Stimulated activated CD8-positive, alpha-beta memory T cell treated with anti-CD3 and anti-CD28 coated beads, Interleukin-12 subunit alpha, Interleukin-12 subunit beta, amount 100 ng/mL, for 1 hour (primary cell): ENCODE results near the gene DUSP11.
"Not testable (repeated sequence)": the region's sequence is repeated elsewhere in the genome, so short reads cannot be mapped to it uniquely, and the experiment has no call there.

ENCODE experiments used
- DNase-seq: peaks from one replicate; pipeline ENCODE4 v3.0.0-alpha.2; 2020; ENCODE audit warnings: low read depth

The DUSP11 gene

DNA sequence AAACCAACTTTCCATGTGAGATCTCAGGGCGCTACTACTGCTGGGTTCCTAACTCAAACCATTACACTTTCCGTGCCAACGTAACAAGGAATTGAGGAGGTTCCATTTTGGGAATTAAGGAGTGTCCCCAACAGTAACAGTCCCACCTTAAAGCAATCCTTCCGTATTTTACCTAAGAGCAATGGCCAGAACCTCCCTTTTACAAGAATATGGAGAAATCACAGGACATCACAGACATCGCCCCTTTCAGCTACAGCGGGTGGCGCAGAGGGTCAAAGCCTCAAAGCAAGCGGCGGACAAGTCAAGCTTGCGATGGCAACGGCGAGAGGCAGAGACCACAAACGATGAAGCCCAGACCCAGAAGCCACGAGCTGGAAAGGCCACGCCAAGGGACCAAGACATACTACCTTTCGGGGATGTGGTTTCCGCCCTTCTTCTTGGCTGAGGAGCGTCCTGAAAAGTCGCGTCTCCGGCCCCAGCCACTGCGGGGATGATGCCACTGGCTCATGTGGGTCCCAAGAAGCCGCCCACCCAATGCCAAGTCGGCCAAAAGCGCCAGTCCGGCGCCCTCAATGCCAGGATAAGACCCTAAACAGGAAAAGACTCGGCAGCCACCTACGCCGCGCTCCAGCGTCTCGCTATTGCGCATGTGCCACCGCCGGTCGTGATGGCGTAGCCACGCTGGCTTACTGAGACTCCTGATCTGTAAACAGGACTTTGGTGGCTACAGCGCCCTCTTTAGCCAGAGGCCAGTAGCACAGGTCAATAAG lies at the start of gene DUSP11:
DUSP11 (minus strand) TSS at position 637 of the 770 bp plus-strand sequence; CDS start at position 508, 129 bp downstream.
- DNase-seq = peak; percentile 95

GRCh38 chr2:73828818-73829570 lies 49.1 kb upstream of the DUSP11 start, which contains the start of gene STAMBP:
Gene STAMBP, plus strand, starts transcription at chr2:73828961. Its CDS starts 1,896 bp downstream, at chr2:73830857.
- DNase-seq = peak; percentile 86

GRCh38 chr2:73828389-73828817 lies 48.5 kb upstream of the DUSP11 start:
- no peak for DNase-seq

GRCh38 chr2:73827660-73828388 lies 47.9 kb upstream of the DUSP11 start:
- no peak for DNase-seq

DNA sequence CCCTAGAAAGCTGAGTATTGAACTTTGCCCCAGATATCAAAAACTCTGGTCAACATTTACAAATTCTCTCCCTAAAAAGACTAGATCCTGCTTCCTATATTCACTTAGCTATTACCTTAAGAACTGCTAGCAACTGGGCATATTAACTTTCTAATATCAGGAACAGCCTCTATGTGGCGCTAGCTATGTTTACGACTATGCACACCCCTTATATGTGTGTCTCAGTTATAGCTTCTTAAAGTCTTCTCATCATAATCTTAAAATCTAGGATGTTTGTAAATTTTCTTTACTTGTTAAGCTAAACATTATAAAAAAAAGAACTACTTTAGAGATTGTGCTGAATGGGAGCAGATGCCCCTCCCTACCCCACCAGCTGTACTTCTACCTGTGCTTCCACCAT lies 47.1 kb upstream of the DUSP11 start:
- no peak for DNase-seq

GRCh38 chr2:73825408-73825807 lies 45.5 kb upstream of the DUSP11 start:
- no peak for DNase-seq

DNA sequence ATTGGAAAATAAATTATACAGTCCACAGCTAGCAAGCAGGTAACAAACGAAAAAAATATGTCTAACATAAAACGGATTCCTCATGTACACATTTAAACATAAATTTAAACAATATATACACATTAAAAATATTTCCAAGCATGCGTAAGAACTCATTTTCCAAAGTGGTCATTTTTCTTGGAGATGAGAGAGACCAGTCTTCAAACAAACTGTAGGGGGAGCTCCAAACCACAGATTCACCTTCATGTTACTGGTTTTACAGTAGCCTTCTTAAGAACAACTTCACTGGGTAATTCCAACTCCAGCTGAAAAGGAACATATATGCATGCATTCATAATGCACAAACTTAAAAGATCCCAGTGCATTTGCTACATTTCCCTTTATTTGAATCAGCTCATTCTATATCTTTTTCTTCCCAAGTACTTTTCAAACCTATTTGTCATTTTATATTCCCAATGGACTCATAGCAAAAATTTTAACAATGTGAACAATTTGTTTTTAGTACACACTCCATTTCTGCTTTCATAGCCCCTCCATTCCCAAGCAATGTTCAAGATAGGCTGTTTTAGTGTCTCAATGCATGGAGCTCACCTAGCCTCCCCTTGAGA lies 44.1 kb upstream of the DUSP11 start:
- peak; percentile 14 for DNase-seq

- DNase-seq = no peak
Measured at GRCh38 chr2:73823416-73823815, 43.5 kb upstream of the DUSP11 start.

DNA sequence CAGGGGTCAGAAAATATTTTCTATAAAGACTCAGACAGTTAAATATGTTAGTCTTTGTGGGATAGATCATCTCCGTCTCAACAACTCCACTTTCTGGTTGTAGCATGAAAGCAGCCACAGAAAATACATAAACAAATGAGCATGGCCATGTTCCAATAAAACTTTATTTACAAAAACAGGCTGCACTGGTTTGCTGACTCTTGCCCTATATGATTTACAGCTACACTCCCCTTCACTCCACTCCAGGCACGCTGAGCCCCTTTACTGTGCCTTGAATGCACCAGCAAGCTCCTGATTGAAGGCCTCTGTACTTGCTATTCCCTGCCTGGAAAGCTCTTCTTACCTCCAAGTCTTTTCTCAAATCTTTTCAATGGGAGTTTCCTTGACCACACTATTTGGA lies 43.1 kb upstream of the DUSP11 start:
- no peak for DNase-seq

GRCh38 chr2:73822276-73822675 lies 42.4 kb upstream of the DUSP11 start:
- DNase-seq = no peak

DNA sequence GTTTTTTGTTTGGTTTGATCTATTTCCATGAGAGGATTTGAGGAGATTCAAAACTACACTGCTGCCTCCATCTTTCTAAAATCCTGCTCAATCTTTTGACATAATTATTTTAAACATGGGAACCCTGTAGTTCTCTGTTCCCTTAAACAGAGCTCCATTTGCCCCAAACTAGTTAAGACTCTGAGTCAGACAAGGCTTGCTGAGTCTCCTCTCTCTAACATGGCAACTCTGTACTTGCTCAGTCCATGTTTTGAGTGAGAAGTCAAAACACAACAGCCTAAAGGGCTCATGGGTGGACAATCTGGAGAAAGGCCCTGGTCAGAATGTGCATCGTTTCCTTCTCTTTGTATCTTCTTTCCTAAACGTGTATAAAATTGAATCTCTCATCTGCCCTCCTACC lies 41.8 kb upstream of the DUSP11 start:
- DNase-seq = no peak

- no peak for DNase-seq
Measured at GRCh38 chr2:73821227-73821626, 41.3 kb upstream of the DUSP11 start.

DNA sequence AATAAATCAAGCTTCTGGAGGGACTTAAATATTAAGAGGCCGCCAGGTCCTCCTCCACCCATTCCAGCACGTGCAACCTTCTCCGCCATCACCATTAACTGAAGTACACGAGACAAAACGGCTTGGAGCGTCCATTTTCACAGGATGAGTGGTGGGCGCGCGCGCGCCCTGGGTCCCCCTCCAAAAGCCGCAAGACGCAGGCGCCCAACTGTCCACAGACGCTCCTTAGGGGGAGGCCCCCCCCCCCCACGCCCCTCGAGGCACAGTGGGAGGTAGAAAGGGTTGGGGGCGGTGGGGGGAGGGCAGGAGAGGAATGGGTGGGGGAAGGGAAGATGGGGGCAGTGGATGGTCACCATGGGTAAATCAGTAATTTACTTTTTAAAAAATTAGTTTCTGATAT lies 38.4 kb upstream of the DUSP11 start:
- DNase-seq = no peak

DNA sequence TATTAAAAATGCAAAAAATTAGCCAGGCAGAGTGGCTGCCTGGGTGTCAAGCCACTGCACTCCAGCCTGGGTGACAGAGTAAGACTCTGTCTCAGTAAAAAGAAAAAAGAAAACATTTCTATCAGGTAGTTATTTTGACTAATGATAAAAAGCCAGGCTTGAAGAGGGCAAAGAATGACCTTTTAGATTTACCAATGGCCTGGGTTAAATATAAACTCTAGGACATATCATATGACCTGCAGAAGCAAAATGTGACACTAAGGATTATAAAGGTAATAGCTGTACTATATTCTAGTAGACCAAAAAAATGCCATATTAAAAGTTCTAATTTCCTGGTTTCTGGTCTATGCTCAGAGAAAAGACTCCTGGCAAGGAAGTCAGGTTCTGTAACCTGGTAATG lies 32.7 kb upstream of the DUSP11 start:
- no peak for DNase-seq

DNA sequence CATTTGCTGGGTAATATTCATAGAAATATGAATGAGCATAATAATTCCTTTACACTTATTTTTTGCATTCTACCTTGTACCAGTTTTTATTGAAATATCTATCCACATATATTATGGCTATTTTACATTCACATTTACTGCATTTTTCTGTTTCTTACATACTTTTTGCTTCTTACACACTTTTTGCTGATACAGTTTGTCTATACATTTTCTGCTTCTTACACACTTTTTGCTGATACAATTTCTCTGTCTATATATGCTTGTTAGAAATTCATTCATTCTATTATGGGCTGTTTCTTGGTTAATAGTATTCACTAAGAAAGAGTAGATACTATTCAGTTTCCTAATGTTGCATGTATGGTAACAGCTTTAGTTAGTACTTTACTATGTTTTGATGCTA lies 32.0 kb upstream of the DUSP11 start:
- DNase-seq = no peak

DNA sequence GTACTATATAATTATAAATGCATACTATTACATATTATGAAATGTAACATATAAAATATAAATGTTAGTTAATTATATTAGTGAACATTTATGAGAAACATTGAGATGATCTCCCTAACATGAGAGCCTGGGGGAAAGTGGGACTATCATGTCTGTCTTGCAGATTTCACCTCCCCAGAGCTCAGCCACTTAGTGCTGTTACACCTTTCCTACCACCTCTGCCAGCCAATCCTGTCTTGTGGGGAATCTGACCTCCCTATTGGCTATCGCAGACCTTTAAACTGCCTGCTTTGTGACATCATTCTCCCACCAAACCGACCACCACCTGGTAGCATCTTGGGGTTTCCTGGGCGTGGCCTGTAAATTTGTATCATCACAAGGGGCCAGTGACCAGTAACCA lies 4.0 kb upstream of the DUSP11 start, which contains the start of gene C2orf78:
C2orf78 (plus strand) TSS at position 301 of the 400 bp plus-strand sequence. CDS start 127 bp downstream, outside the sequence.
- not testable (repeated sequence) for DNase-seq

- DNase-seq = not testable (repeated sequence)
Measured at GRCh38 chr2:73783402-73783801, 3.5 kb upstream of the DUSP11 start.

- DNase-seq = no peak
Measured at GRCh38 chr2:73780237-73780582, 307 bp upstream of the DUSP11 start.

DNA sequence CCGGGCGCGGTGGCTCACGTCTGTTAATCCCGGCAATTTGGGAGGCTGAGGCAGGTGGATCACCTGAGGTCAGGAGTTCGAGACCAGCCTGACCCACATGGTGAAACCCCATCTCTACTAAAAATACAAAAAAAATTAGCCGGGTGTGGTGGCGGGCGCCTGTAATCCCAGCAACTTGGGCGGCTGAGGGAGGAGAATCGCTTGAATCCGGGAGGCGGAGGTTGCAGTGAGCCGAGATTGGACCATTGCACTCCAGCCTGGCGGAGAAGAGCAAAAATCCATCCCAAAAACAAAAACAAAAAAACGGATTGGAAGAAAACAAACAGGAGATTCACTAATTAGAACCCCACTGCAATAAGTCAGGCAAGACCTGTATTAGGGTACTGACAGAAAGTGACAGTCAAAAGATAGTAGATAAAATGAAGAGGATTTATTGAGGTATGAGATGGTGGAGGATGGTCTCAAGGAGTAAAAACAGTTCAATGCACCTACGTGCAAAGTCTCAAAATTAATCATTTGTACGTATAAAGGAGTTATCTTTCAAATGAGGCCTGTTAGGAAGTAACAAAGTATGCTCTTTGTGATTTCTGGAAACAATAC lies 936 bp downstream of the DUSP11 start:
- DNase-seq = not testable (repeated sequence)

- no peak for DNase-seq
Measured at GRCh38 chr2:73776869-73777519, 2.9 kb downstream of the DUSP11 start.

DNA sequence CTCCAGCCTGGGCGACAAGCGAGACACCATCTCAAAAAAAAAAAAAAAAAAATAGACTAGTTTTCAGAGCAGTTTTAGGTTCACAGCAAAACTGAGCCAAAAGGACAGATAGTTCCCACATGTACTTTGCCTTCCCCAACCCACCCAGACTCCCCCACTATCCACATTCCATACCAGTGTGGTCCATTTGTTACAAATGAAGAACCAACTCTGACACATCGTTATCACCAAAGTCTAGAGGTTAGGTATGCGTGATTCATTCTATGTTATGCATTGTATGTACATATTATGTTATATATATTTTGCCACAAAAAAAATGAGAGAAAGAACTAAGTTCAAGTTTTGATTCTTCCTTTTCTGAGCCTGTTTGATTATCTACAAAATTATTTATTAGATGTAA lies 3.5 kb downstream of the DUSP11 start:
- no peak for DNase-seq
